Measurements from ENCODE around the gene NAPSA. TPM values are rescaled to one million over a fixed set of nuclear protein-coding genes. Genes with fewer than 3 reads are reported as not detected.

The NAPSA gene
- total and polyA plus RNA-seq, 2 donors, result 0.94 to 6.4 TPM

GRCh38 chr19:50387868-50388245, 22.4 kb upstream of the NAPSA start:
- Histone ChIP-seq H3K36me3 (ENCODE audit: control insufficient read depth in 2 of 2, insufficient read depth in 2 of 2, low read length in 1 of 2) (peaks cover 12 to 19% of the 10 kb centered on the region in 2 donors), H3K4me3 (ENCODE audit: low read length in 2 of 2) (no peak overlapping the region), H3K27me3 (ENCODE audit: control insufficient read depth in 2 of 2, insufficient read depth in 1 of 2, low read length in 1 of 2) (no peaks in the 10 kb centered on the region), H3K27ac (ENCODE audit: low read depth in 1 of 2, low read length in 1 of 2) (no peak overlapping the region), H3K4me1 (ENCODE audit: control insufficient read depth in 2 of 2, insufficient read depth in 2 of 2, low read length in 2 of 2) (peaks cover 9 to 16% of the 10 kb centered on the region in 2 donors), H3K9me3 (ENCODE audit: control insufficient read depth in 2 of 2, insufficient read depth in 1 of 2, low read length in 1 of 2) (no peaks in the 10 kb centered on the region)
- WGBS, result 98% methylated on average over 8 of the region's 8 CpGs
- DNase-seq (ENCODE audit: low read depth in 6 of 9, low spot score in 9 of 9), result no peak

GRCh38 chr19:50387176-50387867, 21.9 kb upstream of the NAPSA start:
- Histone ChIP-seq H3K36me3 (ENCODE audit: control insufficient read depth in 2 of 2, insufficient read depth in 2 of 2, low read length in 1 of 2) (peaks cover 17 to 25% of the 10 kb centered on the region in 2 donors), H3K27me3 (ENCODE audit: control insufficient read depth in 2 of 2, insufficient read depth in 1 of 2, low read length in 1 of 2) (no peaks in the 10 kb centered on the region), H3K9me3 (ENCODE audit: control insufficient read depth in 2 of 2, insufficient read depth in 1 of 2, low read length in 1 of 2) (no peaks in the 10 kb centered on the region), H3K4me3 (ENCODE audit: low read length in 2 of 2) (no peak overlapping the region), H3K4me1 (ENCODE audit: control insufficient read depth in 2 of 2, insufficient read depth in 2 of 2, low read length in 2 of 2) (peaks cover 9 to 16% of the 10 kb centered on the region in 2 donors), H3K27ac (ENCODE audit: low read depth in 1 of 2, low read length in 1 of 2) (no peak overlapping the region)
- DNase-seq (ENCODE audit: low read depth in 6 of 9, low spot score in 9 of 9), result no peak
- 94% methylated on average over 21 of the region's 21 CpGs for WGBS

GRCh38 chr19:50384685-50385535, 19.5 kb upstream of the NAPSA start:
- Histone ChIP-seq H3K9me3 (ENCODE audit: control insufficient read depth in 2 of 2, insufficient read depth in 1 of 2, low read length in 1 of 2) (no peaks in the 10 kb centered on the region), H3K27ac (ENCODE audit: low read depth in 1 of 2, low read length in 1 of 2) (peak overlapping the region in 1 of 2 donors; percentile 84), H3K36me3 (ENCODE audit: control insufficient read depth in 2 of 2, insufficient read depth in 2 of 2, low read length in 1 of 2) (peaks cover 36 to 44% of the 10 kb centered on the region in 2 donors), H3K27me3 (ENCODE audit: control insufficient read depth in 2 of 2, insufficient read depth in 1 of 2, low read length in 1 of 2) (no peaks in the 10 kb centered on the region), H3K4me1 (ENCODE audit: control insufficient read depth in 2 of 2, insufficient read depth in 2 of 2, low read length in 2 of 2) (peaks cover 9 to 16% of the 10 kb centered on the region in 2 donors), H3K4me3 (ENCODE audit: low read length in 2 of 2) (peak overlapping the region; percentile 55 to 68)
- WGBS, result 28% methylated on average over 26 of the region's 26 CpGs
- no peak for DNase-seq (ENCODE audit: low read depth in 6 of 9, low spot score in 9 of 9)

GRCh38 chr19:50383852-50384684, 18.6 kb upstream of the NAPSA start, which contains the start of gene POLD1:
Gene POLD1 (plus strand): TSS chr19:50384347. CDS start chr19:50398852, 14,505 bp downstream.
- under 1% methylated on average over 78 of the region's 78 CpGs for WGBS
- peak; percentile 88 to 99 (median 97) for DNase-seq (ENCODE audit: low read depth in 6 of 9, low spot score in 9 of 9)
- Histone ChIP-seq H3K36me3 (ENCODE audit: control insufficient read depth in 2 of 2, insufficient read depth in 2 of 2, low read length in 1 of 2) (peaks cover 42 to 52% of the 10 kb centered on the region in 2 donors), H3K4me1 (ENCODE audit: control insufficient read depth in 2 of 2, insufficient read depth in 2 of 2, low read length in 2 of 2) (peaks cover 9 to 16% of the 10 kb centered on the region in 2 donors), H3K4me3 (ENCODE audit: low read length in 2 of 2) (peak within 1 kb of the TSS; percentile 55 to 68), H3K27ac (ENCODE audit: low read depth in 1 of 2, low read length in 1 of 2) (peak within 1 kb of the TSS; percentile 84 to 91), H3K9me3 (ENCODE audit: control insufficient read depth in 2 of 2, insufficient read depth in 1 of 2, low read length in 1 of 2) (no peaks in the 10 kb centered on the region), H3K27me3 (ENCODE audit: control insufficient read depth in 2 of 2, insufficient read depth in 1 of 2, low read length in 1 of 2) (no peaks in the 10 kb centered on the region)

GRCh38 chr19:50383001-50383851, 17.8 kb upstream of the NAPSA start:
- H3K36me3 ChIP-seq (ENCODE audit: control insufficient read depth in 2 of 2, insufficient read depth in 2 of 2, low read length in 1 of 2), result peaks cover 49 to 60% of the 10 kb centered on the region in 2 donors
- no peaks in the 10 kb centered on the region for H3K27me3 ChIP-seq (ENCODE audit: control insufficient read depth in 2 of 2, insufficient read depth in 1 of 2, low read length in 1 of 2)
- H3K4me1 ChIP-seq (ENCODE audit: control insufficient read depth in 2 of 2, insufficient read depth in 2 of 2, low read length in 2 of 2), result peaks cover 9 to 16% of the 10 kb centered on the region in 2 donors
- H3K4me3 ChIP-seq (ENCODE audit: low read length in 2 of 2), result peak overlapping the region; percentile 55 to 68
- peak in 1 of 9 donors; percentile 13 for DNase-seq (ENCODE audit: low read depth in 6 of 9, low spot score in 9 of 9)
- WGBS, result 74% methylated on average over 21 of the region's 21 CpGs
- H3K27ac ChIP-seq (ENCODE audit: low read depth in 1 of 2, low read length in 1 of 2), result peak overlapping the region; percentile 39 to 91
- peaks cover 0 to 3% of the 10 kb centered on the region in 2 donors for H3K9me3 ChIP-seq (ENCODE audit: control insufficient read depth in 2 of 2, insufficient read depth in 1 of 2, low read length in 1 of 2)

GRCh38 chr19:50381881-50382729, 16.7 kb upstream of the NAPSA start:
- H3K36me3 ChIP-seq (ENCODE audit: control insufficient read depth in 2 of 2, insufficient read depth in 2 of 2, low read length in 1 of 2), result peaks cover 50 to 63% of the 10 kb centered on the region in 2 donors
- H3K27me3 ChIP-seq (ENCODE audit: control insufficient read depth in 2 of 2, insufficient read depth in 1 of 2, low read length in 1 of 2), result no peaks in the 10 kb centered on the region
- no peak overlapping the region for H3K4me3 ChIP-seq (ENCODE audit: low read length in 2 of 2)
- no peak overlapping the region for H3K27ac ChIP-seq (ENCODE audit: low read depth in 1 of 2, low read length in 1 of 2)
- H3K4me1 ChIP-seq (ENCODE audit: control insufficient read depth in 2 of 2, insufficient read depth in 2 of 2, low read length in 2 of 2), result peaks cover 9 to 16% of the 10 kb centered on the region in 2 donors
- DNase-seq (ENCODE audit: low read depth in 6 of 9, low spot score in 9 of 9), result no peak
- WGBS, result 97% methylated on average over 58 of the region's 58 CpGs
- H3K9me3 ChIP-seq (ENCODE audit: control insufficient read depth in 2 of 2, insufficient read depth in 1 of 2, low read length in 1 of 2), result peaks cover 0 to 3% of the 10 kb centered on the region in 2 donors

- Histone ChIP-seq H3K36me3 (ENCODE audit: control insufficient read depth in 2 of 2, insufficient read depth in 2 of 2, low read length in 1 of 2) (peaks cover 48 to 57% of the 10 kb centered on the region in 2 donors), H3K4me1 (ENCODE audit: control insufficient read depth in 2 of 2, insufficient read depth in 2 of 2, low read length in 2 of 2) (peaks cover 9 to 19% of the 10 kb centered on the region in 2 donors), H3K27me3 (ENCODE audit: control insufficient read depth in 2 of 2, insufficient read depth in 1 of 2, low read length in 1 of 2) (no peaks in the 10 kb centered on the region), H3K9me3 (ENCODE audit: control insufficient read depth in 2 of 2, insufficient read depth in 1 of 2, low read length in 1 of 2) (peaks cover 0 to 3% of the 10 kb centered on the region in 2 donors), H3K27ac (ENCODE audit: low read depth in 1 of 2, low read length in 1 of 2) (no peak overlapping the region), H3K4me3 (ENCODE audit: low read length in 2 of 2) (no peak overlapping the region)
- DNase-seq (ENCODE audit: low read depth in 6 of 9, low spot score in 9 of 9), result no peak
- 94% methylated on average over 8 of the region's 8 CpGs for WGBS
These were observed 15.3 kb upstream of the NAPSA start for GRCh38 chr19:50380751-50381151.
